HG02852 (cell line): ENCODE measurements around the gene ANXA2R.

Experiments used
- ATAC-seq: cut with Tn5 transposase; IDR thresholded peaks from one replicate; pipeline ENCODE4 v1.9.1; 2021; ENCODE audit warnings: mild to moderate bottlenecking, moderate library complexity; ENCODE audit not compliant: unreplicated experiment

ANXA2R gene

GRCh38 chr5:43001748-43002147, 38.4 kb downstream of the ANXA2R start:
- ATAC-seq: no peak

GRCh38 chr5:43000914-43001313, 39.2 kb downstream of the ANXA2R start:
- ATAC-seq: no peak

GRCh38 chr5:43000111-43000840, 39.8 kb downstream of the ANXA2R start:
- ATAC-seq: no peak

GRCh38 chr5:42995360-42995751, 44.8 kb downstream of the ANXA2R start:
- ATAC-seq: no peak

GRCh38 chr5:42994555-42995359, 45.4 kb downstream of the ANXA2R start:
- peak; percentile 48 for ATAC-seq

- no peak for ATAC-seq
Measured at GRCh38 chr5:42994246-42994554, 45.9 kb downstream of the ANXA2R start.

GRCh38 chr5:42993516-42994245, 46.4 kb downstream of the ANXA2R start:
- ATAC-seq: no peak

- ATAC-seq: peak; percentile 44
Measured at GRCh38 chr5:42992088-42992879, 47.8 kb downstream of the ANXA2R start.

- peak; percentile 31 for ATAC-seq
Measured at GRCh38 chr5:42991404-42992087, 48.6 kb downstream of the ANXA2R start.

- ATAC-seq: no peak
Measured at GRCh38 chr5:42990892-42991291, 49.2 kb downstream of the ANXA2R start.
